Left forelimb (tissue), 1 donor: ENCODE results near the gene SLC25A53.
"Not testable (repeated sequence)": the region's sequence is repeated elsewhere in the genome, so short reads cannot be mapped to it uniquely, and the experiment has no call there.

Source experiments
- DNase-seq: peaks from one replicate; pipeline ENCODE4 v3.0.0-alpha.2; 2018; ENCODE audit warnings: low spot score

Gene SLC25A53

DNA sequence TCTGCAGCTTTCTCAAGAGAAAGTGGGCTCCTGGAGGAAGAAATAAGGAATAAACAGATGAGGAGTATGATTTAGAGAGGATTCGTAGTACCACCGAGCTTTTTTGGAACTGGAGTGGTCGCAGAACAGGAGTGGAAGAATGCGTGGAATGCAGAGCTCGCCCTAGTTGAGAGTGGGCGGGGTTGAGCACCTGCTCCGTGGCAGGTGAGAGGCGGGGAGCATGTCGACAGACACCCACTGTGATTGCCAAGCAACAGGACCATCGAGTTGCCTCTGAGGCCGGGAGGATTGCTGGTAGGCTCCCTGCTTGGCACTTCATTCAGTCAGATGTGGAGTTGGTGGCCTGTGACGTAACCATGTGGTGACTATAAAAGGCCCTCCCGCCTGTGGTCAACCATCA lies 101.9 kb downstream of the SLC25A53 start:
- not testable (repeated sequence) for DNase-seq
